ENCODE measurements around the gene TMPRSS3. TPM values are rescaled to one million over a fixed set of nuclear protein-coding genes. Genes with fewer than 3 reads are reported as not detected.

TMPRSS3 gene
- 129 TPM for polyA plus RNA-seq (2012; ENCODE audit: low read depth, missing spikeins)

GRCh38 chr21:42395905-42396651 is at the start of gene TMPRSS3:
TSS of gene TMPRSS3 (minus strand) at chr21:42396052. CDS start at chr21:42395417, 635 bp downstream.
- TF ChIP-seq SPI1 (IDR thresholded peaks at IDR 0.05; ENCODE audit: low read depth, low read length) (no peak), POLR2A (IDR thresholded peaks at IDR 0.05; ENCODE audit: low read depth, low read length) (no peak)
- FAIRE-seq (no peak), DNase-seq (ENCODE audit: insufficient read length, low spot score) (no peak)

GRCh38 chr21:42445311-42445710 is 49.5 kb upstream of the TMPRSS3 start:
- FAIRE-seq: no peak

GRCh38 chr21:42444745-42445059 is 48.9 kb upstream of the TMPRSS3 start:
- TF ChIP-seq POU2F2 (IDR thresholded peaks at IDR 0.05; ENCODE audit: low read depth, low read length) (no peak), POLR2A (IDR thresholded peaks at IDR 0.05; ENCODE audit: low read depth, low read length) (no peak), SPI1 (IDR thresholded peaks at IDR 0.05; ENCODE audit: low read depth, low read length) (no peak), PAX5 (IDR thresholded peaks at IDR 0.05; ENCODE audit: insufficient read depth, low read length, severe bottlenecking) (no peak)
- FAIRE-seq (no peak), DNase-seq (ENCODE audit: insufficient read length, low spot score) (no peak)

More at GRCh38 chr21:42445311-42445710, 49.5 kb upstream of the TMPRSS3 start:
- DNase-seq (ENCODE audit: insufficient read length, low spot score): no peak
- TF ChIP-seq PAX5 (IDR thresholded peaks at IDR 0.05; ENCODE audit: insufficient read depth, low read length, severe bottlenecking) (no peak), TAF1 (IDR thresholded peaks at IDR 0.05; ENCODE audit: low read depth, low read length) (no peak), SPI1 (IDR thresholded peaks at IDR 0.05; ENCODE audit: low read depth, low read length) (no peak), POLR2A (IDR thresholded peaks at IDR 0.05; ENCODE audit: low read depth, low read length) (no peak), POLR2AphosphoS5 (IDR thresholded peaks at IDR 0.05; ENCODE audit: low read depth, low read length) (no peak), POU2F2 (IDR thresholded peaks at IDR 0.05; ENCODE audit: low read depth, low read length) (no peak)

GRCh38 chr21:42443876-42444744 is 48.3 kb upstream of the TMPRSS3 start:
- no peak for DNase-seq (ENCODE audit: insufficient read length, low spot score)
- no peak for FAIRE-seq
- TF ChIP-seq PAX5 (IDR thresholded peaks at IDR 0.05; ENCODE audit: insufficient read depth, low read length, severe bottlenecking) (no peak), TAF1 (IDR thresholded peaks at IDR 0.05; ENCODE audit: low read depth, low read length) (no peak), POLR2AphosphoS5 (IDR thresholded peaks at IDR 0.05; ENCODE audit: low read depth, low read length) (no peak), POLR2A (IDR thresholded peaks at IDR 0.05; ENCODE audit: low read depth, low read length) (no peak), POU2F2 (IDR thresholded peaks at IDR 0.05; ENCODE audit: low read depth, low read length) (no peak), SPI1 (IDR thresholded peaks at IDR 0.05; ENCODE audit: low read depth, low read length) (no peak)

- DNase-seq (ENCODE audit: insufficient read length, low spot score) (no peak), FAIRE-seq (no peak)
- TF ChIP-seq POLR2A (IDR thresholded peaks at IDR 0.05; ENCODE audit: low read depth, low read length): no peak
- no peak for TF ChIP-seq SPI1 (IDR thresholded peaks at IDR 0.05; ENCODE audit: low read depth, low read length)
- no peak for TF ChIP-seq TAF1 (IDR thresholded peaks at IDR 0.05; ENCODE audit: low read depth, low read length)
- no peak for TF ChIP-seq PAX5 (IDR thresholded peaks at IDR 0.05; ENCODE audit: insufficient read depth, low read length, severe bottlenecking)
- TF ChIP-seq POLR2AphosphoS5 (IDR thresholded peaks at IDR 0.05; ENCODE audit: low read depth, low read length): no peak
- no peak for TF ChIP-seq POU2F2 (IDR thresholded peaks at IDR 0.05; ENCODE audit: low read depth, low read length)
Observed at GRCh38 chr21:42443181-42443785, 47.4 kb upstream of the TMPRSS3 start.

GRCh38 chr21:42441963-42442362 is 46.1 kb upstream of the TMPRSS3 start:
- FAIRE-seq (no peak), DNase-seq (ENCODE audit: insufficient read length, low spot score) (no peak)
- TF ChIP-seq PAX5 (IDR thresholded peaks at IDR 0.05; ENCODE audit: insufficient read depth, low read length, severe bottlenecking): no peak
- no peak for TF ChIP-seq SPI1 (IDR thresholded peaks at IDR 0.05; ENCODE audit: low read depth, low read length)
- TF ChIP-seq POLR2A (IDR thresholded peaks at IDR 0.05; ENCODE audit: low read depth, low read length): no peak
- TF ChIP-seq TAF1 (IDR thresholded peaks at IDR 0.05; ENCODE audit: low read depth, low read length): no peak
- no peak for TF ChIP-seq POLR2AphosphoS5 (IDR thresholded peaks at IDR 0.05; ENCODE audit: low read depth, low read length)
- TF ChIP-seq POU2F2 (IDR thresholded peaks at IDR 0.05; ENCODE audit: low read depth, low read length): no peak

GRCh38 chr21:42440187-42440792 is 44.4 kb upstream of the TMPRSS3 start:
- FAIRE-seq: peak; percentile 61
- peak; percentile 47 for DNase-seq (ENCODE audit: insufficient read length, low spot score)
- TF ChIP-seq TAF1 (IDR thresholded peaks at IDR 0.05; ENCODE audit: low read depth, low read length) (0 out of 2 replicates have a peak, but pooled peaks have one; percentile 15), PAX5 (IDR thresholded peaks at IDR 0.05; ENCODE audit: insufficient read depth, low read length, severe bottlenecking) (no peak)

GRCh38 chr21:42439284-42440186 is 43.7 kb upstream of the TMPRSS3 start:
- peak; percentile 82 for TF ChIP-seq POU2F2 (IDR thresholded peaks at IDR 0.05; ENCODE audit: low read depth, low read length)
- no peak for TF ChIP-seq SPI1 (IDR thresholded peaks at IDR 0.05; ENCODE audit: low read depth, low read length)
- no peak for TF ChIP-seq POLR2A (IDR thresholded peaks at IDR 0.05; ENCODE audit: low read depth, low read length)
- FAIRE-seq: peak; percentile 99
- no peak for DNase-seq (ENCODE audit: insufficient read length, low spot score)
